Astrocyte of the hippocampus (primary cell): Measurements from ENCODE around the gene ARHGAP6.
"Not testable (repeated sequence)": the region's sequence is repeated elsewhere in the genome, so short reads cannot be mapped to it uniquely, and the experiment has no call there.

Source experiments
- DNase-seq: peaks from one replicate; pipeline ENCODE4 v3.0.0; 2011; ENCODE audit warnings: low read depth, low spot score

The ARHGAP6 gene

DNA sequence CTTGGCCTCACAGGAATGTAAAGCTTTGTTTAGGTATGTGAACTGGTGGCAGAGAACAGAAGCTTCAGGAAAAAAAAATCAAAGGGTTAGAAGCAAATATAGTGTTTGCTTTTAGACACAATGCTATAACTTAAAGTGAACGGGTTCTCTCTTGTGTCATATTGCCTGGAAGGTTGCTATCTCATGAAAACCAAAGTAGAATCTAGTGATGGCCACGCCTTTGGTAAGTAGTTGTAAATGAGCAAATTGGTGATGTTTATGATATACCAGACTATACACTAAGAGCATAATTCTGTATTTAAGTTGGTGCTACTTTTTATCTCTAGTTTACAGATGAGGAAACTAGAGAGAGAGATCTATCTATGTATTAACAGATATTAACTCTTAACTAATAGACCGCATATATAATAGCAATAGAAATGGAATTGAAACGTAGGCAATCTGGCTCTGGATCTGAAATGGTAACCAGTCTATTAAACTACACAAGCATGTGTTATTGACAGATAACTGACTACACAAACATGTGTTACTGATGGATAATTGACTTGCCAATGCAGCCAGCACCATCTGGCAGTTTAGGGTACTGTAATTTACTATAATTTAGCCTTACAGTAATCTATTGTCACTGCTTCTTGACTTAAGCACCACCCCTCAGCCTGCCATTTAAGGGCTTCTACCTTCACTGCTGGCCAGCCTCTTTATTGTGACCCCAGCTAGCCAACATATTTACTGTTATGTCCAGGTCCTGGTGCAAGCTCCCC is 513.7 kb downstream of the ARHGAP6 start:
- DNase-seq, result peak; percentile 35

DNA sequence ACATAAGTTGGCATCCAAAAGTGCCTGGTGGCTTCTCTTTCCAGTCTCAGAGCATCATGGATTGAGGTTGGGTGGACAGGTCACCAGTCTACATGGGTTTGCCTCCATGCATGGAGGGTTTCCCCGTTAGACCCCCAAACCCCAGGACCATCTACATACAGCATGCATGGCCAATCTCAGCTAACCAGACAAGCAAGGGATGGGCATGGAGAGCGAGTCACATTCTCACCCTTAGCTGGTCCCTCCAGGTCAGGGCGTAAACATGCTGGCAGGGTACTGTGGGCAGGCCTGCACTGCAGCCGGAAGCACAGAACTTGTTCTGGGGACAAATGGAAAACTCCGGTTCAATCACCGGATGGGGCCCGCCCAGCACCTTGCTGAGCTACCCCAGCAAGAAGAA is 517.3 kb downstream of the ARHGAP6 start:
- no peak for DNase-seq

DNA sequence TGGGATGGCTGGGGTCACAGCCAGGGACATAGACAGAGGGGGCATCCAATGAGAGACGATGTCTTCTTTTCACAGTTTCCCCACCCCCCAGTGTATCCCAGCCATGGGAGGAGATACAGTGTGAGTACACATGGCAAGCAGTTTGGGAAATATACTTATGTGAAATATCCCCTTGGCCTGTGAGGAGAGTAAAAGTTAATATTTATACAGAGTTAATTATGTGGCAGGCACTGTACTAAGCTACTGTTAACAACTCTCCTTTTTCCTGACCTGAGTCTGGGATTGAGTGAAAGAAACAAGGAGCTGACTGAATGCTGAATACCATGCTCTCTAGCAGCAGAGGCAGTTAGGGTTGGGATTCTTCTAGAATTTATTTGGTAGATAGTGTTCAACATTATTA is 519.3 kb downstream of the ARHGAP6 start:
- no peak for DNase-seq

DNA sequence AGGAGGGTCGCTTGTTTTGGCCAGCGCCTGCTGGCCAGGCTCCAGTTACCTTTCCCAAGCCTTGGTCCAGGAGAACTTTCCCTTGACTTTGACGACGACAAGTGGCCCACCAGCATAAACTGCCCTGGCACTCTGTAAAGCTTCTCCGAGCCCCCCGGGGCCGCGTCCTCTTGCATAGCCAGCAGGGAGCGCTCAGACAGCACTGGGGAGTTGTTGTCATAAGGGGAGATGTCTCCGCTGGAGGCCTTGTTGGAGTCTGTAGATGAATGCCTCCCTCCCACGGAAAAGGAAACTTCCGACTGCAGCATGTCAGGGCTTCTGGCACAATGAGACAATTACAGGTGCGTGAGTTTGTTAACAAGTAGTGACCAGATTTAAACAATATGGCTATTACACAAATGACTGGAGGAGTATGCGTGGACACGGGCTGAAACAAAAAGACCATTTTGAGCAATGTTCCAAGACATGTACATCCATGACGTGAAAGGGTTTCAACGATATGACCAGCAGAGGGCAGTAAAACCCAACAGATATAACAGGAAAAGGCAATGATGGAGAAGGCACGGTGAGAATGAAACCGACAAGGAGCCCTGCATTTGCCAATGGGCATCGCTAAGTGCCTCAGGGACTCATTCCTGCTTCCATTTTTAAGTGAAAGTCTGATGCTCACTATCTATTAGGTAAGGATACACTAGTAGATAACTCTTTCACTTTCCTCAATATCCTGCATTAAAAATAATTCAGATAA is 521.6 kb downstream of the ARHGAP6 start:
- DNase-seq, result peak; percentile 85

DNA sequence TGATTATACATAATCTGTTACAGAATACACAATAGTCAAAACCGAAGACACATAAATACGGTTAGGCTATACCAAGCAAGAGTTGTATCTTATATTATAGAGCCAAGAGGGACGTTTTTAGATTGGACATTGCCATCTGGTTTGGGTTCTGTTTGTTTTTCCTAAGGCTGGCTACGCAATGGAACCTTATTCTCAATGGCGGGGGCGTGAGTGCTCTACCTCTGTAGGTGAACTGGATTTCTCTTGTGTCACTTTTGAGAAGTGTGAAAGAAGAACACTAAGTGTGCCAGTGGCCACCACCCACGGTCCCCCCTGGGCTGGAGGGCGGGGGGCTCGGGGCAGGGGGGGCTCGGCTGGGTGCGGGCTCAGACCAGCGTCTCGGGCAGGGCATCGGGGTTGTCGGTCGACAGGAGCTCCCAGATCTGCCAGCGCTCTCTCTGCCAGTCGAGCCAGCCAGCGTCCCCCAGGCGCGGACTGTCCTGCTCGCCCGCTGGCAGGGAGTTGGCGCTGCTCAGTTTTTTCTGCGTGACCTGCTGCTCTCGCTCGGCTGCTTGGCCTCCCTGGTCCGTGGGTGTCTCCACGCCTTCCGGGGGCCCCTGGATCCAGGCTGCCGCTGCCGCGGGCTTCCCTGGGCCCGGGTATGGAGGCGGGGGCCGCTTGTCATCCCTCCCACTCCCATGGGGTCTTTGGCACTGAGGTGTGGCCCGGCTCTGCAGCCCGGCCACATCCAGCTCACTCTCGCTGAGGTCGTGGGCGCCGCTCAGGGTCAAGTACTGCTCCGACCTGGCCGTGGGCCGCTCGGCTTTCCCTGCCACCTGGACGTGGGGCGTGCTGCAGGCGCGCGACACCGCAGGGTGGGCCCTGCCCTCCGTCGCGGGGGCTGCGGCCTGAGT is 527.0 kb downstream of the ARHGAP6 start:
- no peak for DNase-seq

DNA sequence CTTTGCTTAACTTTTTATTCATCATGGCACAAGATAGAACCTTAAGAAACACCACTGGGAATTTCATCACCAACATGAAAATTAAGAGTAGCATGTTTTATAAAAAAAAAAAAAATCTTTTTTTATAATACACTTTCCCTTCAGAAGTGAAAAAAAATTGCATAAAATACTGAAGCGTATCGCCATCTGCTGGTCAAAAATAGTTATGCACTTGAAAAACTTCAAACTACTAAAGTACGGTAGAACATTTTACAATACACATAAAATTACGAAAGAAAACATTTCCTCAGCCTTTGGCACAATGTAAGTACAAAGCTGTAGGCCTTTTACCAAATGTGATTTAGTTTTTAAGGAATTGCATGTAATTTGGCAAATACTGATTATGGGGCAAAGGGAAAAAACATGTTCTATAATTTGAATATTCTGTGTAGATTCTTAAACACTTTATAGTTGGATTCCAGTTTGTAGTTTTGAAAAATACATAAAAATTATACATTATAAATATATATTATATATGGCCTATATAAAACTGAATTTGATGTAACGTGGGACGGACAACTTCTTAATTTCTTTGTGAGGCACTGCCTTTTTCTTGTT is 528.1 kb downstream of the ARHGAP6 start:
- DNase-seq, result peak; percentile 54

DNA sequence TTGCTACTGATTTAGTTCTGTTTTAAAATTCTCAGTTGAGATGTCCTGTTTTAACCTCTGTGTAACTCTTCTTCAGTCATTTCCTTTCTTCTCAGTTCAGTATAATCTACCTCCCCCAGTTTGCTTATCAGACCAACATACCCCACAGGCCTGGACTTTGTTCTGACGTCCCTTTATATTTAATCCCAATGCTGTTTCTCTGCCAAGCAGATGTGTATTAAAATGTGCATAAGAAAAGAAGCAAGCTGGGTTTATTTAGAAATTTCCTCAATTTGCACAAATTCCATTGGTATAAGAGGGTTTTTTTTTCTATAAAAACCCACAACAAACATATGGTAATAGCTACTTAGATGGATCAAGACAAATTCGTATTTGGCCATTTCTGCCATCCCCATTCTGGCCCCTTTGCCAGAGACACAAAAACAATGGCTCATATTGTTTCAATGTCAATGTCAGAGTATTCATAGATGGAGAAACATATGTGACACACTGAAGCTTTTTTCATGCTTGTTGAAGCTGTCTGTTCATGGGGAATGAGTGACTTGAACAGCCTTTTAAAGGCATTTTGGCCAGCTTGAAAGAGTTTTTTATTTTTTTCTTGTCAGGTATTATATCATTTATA is 530.0 kb downstream of the ARHGAP6 start:
- no peak for DNase-seq

DNA sequence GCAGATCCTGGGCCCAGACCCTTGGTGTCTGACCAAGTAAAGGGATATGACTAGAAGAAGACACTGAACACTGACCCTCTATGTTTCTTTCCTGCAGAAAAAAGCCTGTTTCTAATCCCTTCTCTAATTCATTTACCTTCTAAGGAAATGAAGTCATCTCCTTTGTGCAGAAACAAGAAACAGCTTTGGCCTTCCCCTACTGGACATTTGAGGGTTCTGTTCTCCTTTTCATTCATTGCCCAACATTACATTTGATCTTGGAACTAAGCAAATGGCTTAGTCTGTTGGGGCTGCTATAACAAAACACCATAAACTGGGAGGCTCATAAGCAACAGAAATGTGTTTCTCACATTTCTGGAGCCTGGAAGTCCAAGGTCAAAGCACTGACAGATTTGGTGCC is 534.6 kb downstream of the ARHGAP6 start:
- DNase-seq, result no peak

DNA sequence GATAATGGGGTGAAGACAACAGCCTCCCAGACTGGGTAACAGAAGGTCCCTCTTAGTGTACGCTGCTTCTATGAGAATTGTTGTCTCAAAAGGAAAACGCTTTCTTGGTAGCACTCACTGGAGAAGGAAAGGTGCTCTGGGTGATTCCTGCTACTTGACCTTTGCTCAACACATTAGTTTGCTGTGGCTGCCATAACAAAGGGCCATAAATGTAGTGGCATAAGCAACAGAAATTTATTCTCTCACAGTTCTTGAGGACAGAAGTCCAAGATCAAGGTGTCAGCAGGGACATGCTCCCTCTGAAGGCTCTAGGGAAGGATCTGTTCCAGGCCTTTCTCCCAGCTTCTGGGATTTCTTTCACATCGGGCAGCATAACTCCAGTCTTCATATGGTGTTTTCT is 535.6 kb downstream of the ARHGAP6 start:
- DNase-seq, result no peak

DNA sequence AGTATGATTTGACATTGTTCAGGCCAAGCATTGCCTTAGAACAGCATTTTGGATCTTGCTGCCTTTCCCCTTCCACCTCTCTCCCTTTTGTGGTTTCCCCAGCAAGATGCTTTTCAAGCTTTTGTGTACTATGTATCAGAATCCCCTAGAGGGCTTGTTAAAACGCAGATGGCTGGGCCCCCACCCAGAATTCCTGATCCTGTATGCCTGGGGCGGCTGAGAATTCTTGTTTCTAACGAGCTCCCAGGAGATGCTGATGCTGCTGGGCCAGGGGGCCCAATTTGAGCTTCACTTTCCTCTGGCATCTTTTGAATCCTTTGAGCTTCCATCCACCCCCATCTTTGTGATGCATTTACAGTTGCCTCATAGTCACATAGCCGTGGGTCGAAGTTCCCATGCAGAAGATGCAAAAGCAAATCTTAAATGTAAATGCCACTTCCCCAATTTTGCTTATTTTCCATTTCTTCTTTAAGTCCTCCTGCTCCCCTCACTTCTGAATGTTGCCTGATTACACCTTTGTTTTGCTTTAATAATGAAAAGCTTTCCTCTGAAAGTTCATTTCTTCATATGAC is 536.1 kb downstream of the ARHGAP6 start:
- no peak for DNase-seq

DNA sequence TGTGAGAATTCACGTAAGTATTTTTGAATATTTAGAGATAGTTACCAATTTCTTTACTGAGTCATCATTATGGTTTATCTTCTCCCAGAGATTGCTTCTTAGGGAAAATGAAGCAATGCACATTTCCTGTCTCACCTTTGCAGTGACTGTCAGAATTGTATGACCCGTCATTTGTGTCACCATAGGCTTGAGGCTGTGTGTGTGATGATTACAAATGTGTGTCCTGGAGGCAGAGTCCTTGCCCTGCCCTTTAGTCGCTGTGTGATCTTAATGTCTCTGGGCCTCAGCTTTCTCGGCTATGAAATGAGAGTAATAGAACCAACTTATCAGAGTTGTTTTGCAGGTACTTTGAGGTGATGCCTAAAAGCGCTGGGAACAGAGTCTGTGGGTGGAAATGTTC is 540.7 kb downstream of the ARHGAP6 start:
- DNase-seq, result no peak

DNA sequence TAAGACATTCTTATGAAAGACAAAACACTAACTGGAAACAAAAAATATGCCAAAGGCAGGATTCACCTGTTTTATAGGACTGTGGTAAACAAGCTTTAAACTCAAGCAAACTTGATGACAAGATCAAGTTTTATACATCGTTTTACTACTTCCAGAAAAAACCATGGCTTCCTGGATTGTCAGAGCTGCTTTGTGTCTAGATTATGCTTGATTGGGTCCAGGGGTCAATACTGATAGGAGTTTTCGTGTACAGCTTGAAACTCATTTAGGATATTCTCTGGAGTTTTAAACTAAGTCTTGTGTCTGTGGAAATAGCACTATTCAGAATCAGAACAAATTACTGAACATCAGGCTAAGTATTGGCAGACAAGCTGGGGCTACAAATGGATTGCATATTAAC is 541.6 kb downstream of the ARHGAP6 start:
- DNase-seq, result no peak

DNA sequence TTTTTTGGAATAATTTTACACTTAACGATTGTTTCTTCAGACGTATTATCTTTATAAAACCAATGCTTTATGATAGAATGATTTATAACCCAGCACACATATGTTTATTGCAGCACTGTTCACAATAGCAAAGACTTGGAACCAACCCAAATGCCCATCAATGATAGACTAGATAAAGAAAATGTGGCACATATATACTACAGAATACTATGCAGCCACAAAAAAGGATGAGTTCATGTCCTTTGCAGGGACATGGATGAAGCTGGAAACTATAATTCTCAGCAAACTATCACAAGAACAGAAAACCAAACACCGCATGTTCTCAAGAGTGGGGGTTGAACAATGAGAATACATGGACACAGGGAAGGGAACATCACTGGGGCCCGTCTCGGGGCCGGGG is 542.6 kb downstream of the ARHGAP6 start:
- DNase-seq, result not testable (repeated sequence)

DNA sequence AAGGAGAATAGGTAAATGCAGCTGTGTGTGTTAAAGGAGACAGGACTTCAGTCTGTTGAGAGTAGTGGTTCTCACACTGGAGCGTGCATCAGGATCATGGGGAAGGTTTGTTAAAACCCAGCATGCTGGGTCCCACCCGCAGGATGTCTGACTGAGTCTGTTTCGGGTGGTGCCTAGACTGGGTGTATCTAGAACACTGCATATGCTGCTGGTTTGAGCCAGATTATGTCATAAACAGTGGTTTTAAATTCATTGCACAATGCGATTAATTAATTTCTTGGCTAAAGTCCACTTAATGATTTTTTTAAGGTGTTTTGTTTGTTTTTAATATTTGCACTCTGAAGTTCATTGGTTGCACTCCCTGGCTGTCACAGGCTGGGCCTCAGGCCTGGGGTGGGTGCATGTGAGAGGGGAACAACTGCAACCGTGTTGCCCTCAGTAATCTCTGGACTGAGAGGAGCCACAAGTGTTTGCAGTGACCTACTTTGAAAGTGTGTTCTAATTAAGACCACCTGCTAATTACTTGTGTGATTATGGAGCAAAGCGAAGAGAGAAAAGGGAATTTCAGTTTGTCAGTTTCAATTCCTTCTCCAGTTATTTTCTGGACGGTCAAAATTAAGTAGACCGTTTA is 546.3 kb downstream of the ARHGAP6 start:
- no peak for DNase-seq

DNA sequence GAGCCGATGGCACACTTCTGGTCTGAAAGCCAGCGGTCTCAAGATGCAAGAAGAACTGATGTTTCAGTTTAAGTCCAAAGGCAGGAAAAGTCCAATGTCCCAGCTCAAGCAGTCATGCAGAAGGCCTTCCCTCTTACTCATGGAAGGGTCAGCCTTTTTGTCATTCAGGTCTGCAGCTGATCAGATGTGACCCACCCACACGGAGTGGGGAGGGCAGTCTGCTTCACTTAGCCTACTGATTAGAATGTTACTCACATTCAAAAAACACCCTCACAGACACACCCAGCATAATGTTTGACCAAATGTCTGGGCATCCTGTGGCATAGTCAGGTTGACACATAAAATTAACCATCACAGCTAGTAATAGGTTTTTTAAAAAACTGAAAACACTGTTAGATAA is 548.0 kb downstream of the ARHGAP6 start:
- DNase-seq, result no peak

DNA sequence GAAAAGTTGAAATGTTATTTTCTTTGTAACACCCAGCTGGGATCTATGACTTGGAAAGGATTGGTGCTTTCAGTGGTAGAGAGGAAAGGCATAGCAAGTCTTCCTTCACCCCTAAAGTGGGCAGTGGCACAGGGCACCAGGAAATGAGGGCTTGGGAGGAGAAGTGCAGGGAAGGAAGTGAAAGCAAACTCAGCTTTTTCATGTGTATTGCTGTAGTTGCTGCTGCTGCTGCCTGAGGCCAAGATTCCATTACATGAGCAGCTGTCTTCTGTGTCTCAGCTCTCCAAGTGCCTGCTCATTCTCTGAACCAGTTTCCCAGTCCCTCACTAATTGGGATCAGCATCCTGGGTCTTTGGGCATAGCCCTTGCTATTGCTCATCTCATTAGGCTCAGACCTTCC is 552.0 kb downstream of the ARHGAP6 start:
- DNase-seq, result no peak

DNA sequence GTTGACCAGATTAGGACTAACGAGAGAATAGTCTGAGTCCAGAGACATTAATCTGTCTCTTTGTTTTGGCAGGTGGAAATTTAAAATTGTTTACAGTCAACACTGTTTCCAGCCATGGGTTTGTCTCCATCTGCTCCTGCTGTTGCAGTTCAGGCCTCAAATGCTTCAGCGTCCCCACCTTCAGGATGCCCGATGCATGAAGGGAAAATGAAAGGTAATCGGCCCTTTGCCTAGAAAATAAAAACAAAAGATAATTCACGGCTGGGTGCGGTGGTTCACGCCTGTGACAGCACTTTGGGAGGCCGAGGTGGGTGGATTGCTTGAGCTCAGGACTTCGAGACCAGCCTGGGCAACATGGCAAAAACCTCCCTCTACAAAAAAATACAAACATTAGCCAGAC is 553.8 kb downstream of the ARHGAP6 start:
- no peak for DNase-seq

DNA sequence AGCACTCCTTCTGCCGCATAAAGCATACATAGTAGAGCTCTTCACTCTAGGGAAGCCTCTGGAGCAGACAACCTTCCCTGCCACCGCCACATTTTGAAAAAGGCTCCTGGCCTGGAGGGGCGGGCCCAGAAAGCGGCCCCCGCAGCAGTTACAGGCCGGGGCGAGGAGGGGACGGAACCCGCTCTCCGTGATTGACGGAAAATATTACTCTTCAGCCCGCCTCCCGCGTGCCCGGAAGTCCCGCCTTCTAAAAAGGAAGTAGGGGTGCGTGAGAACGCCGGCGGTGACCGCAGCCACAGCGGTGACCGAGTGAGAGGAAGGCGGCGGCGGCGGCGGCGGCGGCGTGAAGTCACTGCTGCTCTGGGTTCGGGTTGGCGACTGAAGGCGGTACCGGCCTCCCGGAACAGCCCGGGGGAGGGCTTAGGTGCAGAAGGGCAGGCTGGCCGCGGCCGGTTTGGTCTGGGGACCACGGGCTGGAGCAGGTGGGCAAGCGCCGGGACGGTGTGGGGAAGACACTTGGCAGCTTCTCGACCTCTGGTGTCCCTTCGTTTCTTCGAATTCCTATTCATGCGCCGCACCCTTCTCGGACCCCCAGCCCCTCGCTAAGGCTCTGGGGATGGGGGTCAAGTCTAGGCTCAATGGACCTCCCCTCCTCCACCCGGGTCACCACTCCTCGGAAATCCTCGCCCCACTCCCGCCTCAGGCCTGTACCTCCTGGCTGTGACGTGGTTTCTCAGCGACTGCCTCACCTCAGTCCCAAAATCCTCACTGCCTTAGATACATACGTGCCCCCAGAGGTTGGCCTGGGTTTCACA is 554.5 kb downstream of the ARHGAP6 start, which contains the start of gene HCCS:
HCCS (plus strand) TSS at position 296 of the 815 bp plus-strand sequence. CDS start 729 bp downstream, outside the sequence.
- DNase-seq, result peak; percentile 92

DNA sequence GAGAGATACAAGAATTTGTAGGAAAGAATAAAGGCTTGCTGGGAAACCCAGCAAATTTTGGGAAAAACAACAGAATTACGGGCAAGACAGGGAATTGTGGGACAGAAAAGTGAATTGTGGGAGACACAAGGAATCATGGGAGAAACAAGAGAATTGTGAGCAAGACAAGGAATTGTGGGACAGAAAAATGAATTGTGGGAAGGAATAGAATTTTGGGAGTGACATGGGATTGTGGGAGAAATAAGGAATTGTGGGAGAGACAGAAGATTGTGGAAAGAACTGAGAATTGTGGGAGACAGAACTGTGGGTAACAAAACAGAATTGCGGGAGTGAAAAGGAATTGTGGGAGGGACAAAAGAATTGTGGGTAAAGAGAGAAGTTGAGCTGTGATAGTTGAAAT is 555.8 kb downstream of the ARHGAP6 start:
- DNase-seq, result no peak
